PC-9 (cell line): Measurements from ENCODE around the gene EPB41L2. TPM values are rescaled to one million over a fixed set of nuclear protein-coding genes. Genes with fewer than 3 reads are reported as not detected.
A peak's percentile ranks its signal among the peaks of the same experiment; 100 is the strongest.

Experiments used
- BruUV-seq: library from RNA; stranded (reverse); fragments of 400-500 nt; replicated peaks from 2 replicates; lab custom pipeline; 2021; lab: Mats Ljungman, UMichigan
- CTCF ChIA-PET: fragments of 300-600 bp; sonication (Branson Sonifier 250); formaldehyde crosslinking; loops from one replicate; lab custom pipeline; 2022; ENCODE audit warnings: antibody characterized with exemption; lab: Charles Lee
- POLR2A ChIA-PET: fragments of 300-600 bp; sonication (Branson Sonifier 250); formaldehyde crosslinking; loops from one replicate; lab custom pipeline; 2022; ENCODE audit warnings: antibody characterized with exemption; ENCODE audit not compliant: unreplicated experiment; lab: Charles Lee
- DNase-seq, 2 experiments: peaks; one replicate each; pipeline versions ENCODE4 v3.0.0 to v3.0.0-alpha.2; 2015 to 2022; ENCODE audit warnings: mixed read lengths in 1 of 2
- H2AFZ ChIP-seq: fragments of 200-600 bp; sonication (generic); 2 replicates; pipeline ENCODE4 v1.8.1; 2017; ENCODE audit warnings: antibody characterized with exemption
- H3F3A ChIP-seq: fragments of 200-600 bp; sonication (generic); 2 replicates; pipeline ENCODE4 v1.8.1; 2017; ENCODE audit warnings: antibody characterized with exemption, mild to moderate bottlenecking, low read depth; ENCODE audit not compliant: insufficient read depth
- H3K27ac ChIP-seq: fragments of 200-600 bp; sonication (generic); 2 replicates; pipeline ENCODE4 v1.6.1; 2016; ENCODE audit warnings: mixed run types
- H3K27me3 ChIP-seq: fragments of 200-600 bp; sonication (generic); 2 replicates; pipeline ENCODE4 v1.6.1; 2016; ENCODE audit warnings: low read depth, mixed run types; ENCODE audit not compliant: insufficient read depth
- H3K36me3 ChIP-seq: fragments of 200-600 bp; sonication (generic); 2 replicates; pipeline ENCODE4 v1.6.1; 2016; ENCODE audit warnings: low read depth, mixed run types
- H3K4me1 ChIP-seq: fragments of 200-600 bp; sonication (generic); replicated peaks from 2 replicates; pipeline ENCODE4 v1.6.1; 2016; ENCODE audit warnings: mixed run types; ENCODE audit not compliant: insufficient read depth
- H3K4me2 ChIP-seq: fragments of 200-600 bp; sonication (generic); 2 replicates; pipeline ENCODE4 v1.6.1; 2017; ENCODE audit warnings: mixed run types
- H3K4me3 ChIP-seq: fragments of 200-600 bp; sonication (generic); 2 replicates; pipeline ENCODE4 v1.6.1; 2016; ENCODE audit warnings: mixed run types
- H3K79me2 ChIP-seq: fragments of 200-600 bp; sonication (generic); 2 replicates; pipeline ENCODE4 v1.6.1; 2017; ENCODE audit warnings: low read depth, mixed run types
- H3K9me2 ChIP-seq: fragments of 200-600 bp; sonication (generic); 2 replicates; pipeline ENCODE4 v1.8.1; 2017; ENCODE audit warnings: mild to moderate bottlenecking; ENCODE audit not compliant: insufficient read depth
- H3K9me3 ChIP-seq: fragments of 200-600 bp; sonication (generic); 2 replicates; pipeline ENCODE4 v1.8.1; 2016; ENCODE audit warnings: low read depth; ENCODE audit not compliant: insufficient read depth
- H4K20me1 ChIP-seq: fragments of 200-600 bp; sonication (generic); 2 replicates; pipeline ENCODE4 v1.8.1; 2017; ENCODE audit not compliant: insufficient read depth
- EZH2 ChIP-seq: fragments of 200-600 bp; sonication (generic); IDR thresholded peaks from 2 replicates; pipeline ENCODE4 v1.8.0; 2017; ENCODE audit warnings: antibody characterized with exemption, low read depth
- intact Hi-C: fragments of 100-400 bp; cut with micrococcal nuclease; formaldehyde crosslinking; loops from one replicate; pipeline ENCODE4 v1.10.0; 2022; ENCODE audit not compliant: unreplicated experiment
- total RNA-seq: library from RNA; stranded (reverse); gene quantifications from 2 replicates; pipeline ENCODE4 v1.2.3, GENCODE V29; 2021
- TF ChIP-seq, protein P1 (sequence below): fragments of 200-600 bp; sonication (generic); conservative IDR thresholded peaks from 2 replicates; pipeline ENCODE4 v1.6.1; 2017; ENCODE audit warnings: mixed run types, antibody characterized with exemption, mild to moderate bottlenecking, moderate library complexity

The EPB41L2 gene
- total RNA-seq, 1 experiment from 2014 or later: 67.4 TPM

DNA sequence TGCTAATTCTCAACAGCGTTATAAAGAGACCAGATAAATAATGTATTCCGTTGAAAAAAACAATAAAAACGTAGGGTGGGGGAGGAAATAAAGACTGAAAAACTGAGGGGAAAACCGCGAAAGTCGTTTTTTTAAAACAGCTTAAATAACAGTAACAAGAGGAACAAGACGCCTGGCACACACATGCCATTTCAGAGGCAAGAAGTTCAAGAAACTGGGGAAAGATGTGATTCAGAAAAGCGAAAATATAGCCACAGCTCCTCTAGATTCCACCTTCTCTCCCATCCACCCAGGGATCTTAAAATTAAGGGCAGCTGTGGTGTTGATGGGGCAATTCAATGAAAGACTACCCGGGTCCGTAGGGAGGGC lies 1.3 kb downstream of the EPB41L2 start:
- Histone ChIP-seq H3K9me3 (no peaks in the 10 kb centered on the region; the same call in 1 of the 2 replicates), H3K27me3 (no peaks in the 10 kb centered on the region), H3K9me2 (no peaks in the 10 kb centered on the region), H3K36me3 (no peaks in the 10 kb centered on the region), H2AFZ (no peak overlapping the region), H3F3A (peaks cover 18% of the 10 kb centered on the region; the same call in 1 of the 2 replicates), H3K4me1 (peaks cover 11% of the 10 kb centered on the region), H3K27ac (no peak overlapping the region), H3K4me2 (peak overlapping the region; percentile 92), H4K20me1 (no peaks in the 10 kb centered on the region), H3K4me3 (peak overlapping the region; percentile 61), H3K79me2 (peaks cover 17% of the 10 kb centered on the region; the same call in 1 of the 2 replicates)
- intact Hi-C loops: loop anchor here (2.0 kb wide), 2 partner anchors 41 to 177 kb away; no protein-coding TSS in a partner anchor
- ChIA-PET POLR2A (interaction anchor here (0.7 kb wide), 1 partner anchor 76 kb away, joined by 21 read pairs; no protein-coding TSS in a partner anchor), CTCF (interaction anchor here (0.6 kb wide), 1 partner anchor 94 kb away, joined by 4 read pairs; no protein-coding TSS in a partner anchor)
- DNase-seq: no peak
- BruUV-seq: no TSS peak
- TF ChIP-seq EZH2: no peak
- TF ChIP-seq, protein P1, sequence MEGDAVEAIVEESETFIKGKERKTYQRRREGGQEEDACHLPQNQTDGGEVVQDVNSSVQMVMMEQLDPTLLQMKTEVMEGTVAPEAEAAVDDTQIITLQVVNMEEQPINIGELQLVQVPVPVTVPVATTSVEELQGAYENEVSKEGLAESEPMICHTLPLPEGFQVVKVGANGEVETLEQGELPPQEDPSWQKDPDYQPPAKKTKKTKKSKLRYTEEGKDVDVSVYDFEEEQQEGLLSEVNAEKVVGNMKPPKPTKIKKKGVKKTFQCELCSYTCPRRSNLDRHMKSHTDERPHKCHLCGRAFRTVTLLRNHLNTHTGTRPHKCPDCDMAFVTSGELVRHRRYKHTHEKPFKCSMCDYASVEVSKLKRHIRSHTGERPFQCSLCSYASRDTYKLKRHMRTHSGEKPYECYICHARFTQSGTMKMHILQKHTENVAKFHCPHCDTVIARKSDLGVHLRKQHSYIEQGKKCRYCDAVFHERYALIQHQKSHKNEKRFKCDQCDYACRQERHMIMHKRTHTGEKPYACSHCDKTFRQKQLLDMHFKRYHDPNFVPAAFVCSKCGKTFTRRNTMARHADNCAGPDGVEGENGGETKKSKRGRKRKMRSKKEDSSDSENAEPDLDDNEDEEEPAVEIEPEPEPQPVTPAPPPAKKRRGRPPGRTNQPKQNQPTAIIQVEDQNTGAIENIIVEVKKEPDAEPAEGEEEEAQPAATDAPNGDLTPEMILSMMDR: no peak

DNA sequence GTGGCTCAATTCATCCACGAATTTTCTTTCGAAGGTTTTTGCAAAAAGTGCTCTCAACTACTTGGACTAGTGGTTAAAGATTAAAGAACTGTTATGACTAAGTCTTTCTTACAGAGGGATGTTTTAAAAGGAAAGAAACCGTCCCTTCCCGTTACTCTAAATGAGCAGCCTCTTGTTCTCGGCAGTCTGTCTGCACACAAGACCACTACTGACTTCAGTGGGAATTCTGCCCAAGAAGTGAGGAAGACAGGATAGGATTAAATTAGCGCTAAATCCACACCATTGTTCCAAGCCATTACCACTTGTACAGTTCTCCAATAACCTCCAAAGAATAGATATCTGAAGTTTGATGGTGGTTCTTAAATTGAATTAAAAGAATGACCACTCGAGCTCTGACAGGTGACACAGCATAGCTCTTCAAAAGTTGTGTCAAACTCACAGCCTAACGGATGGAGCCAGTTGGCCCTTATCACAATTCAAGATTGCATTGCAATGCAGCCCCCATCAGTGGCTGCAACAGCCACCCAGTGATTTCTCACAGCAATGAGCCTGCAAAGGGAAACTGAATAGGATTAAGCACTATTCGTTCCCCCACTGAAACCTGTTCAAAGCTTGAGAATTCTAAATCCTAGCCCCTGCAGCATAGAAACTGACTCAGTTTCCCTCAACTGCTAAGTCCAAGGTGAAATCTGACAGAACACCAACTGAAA lies 1.8 kb downstream of the EPB41L2 start:
- H3K79me2 ChIP-seq: peaks cover 17% of the 10 kb centered on the region; the same call in 1 of the 2 replicates
- no peaks in the 10 kb centered on the region for H3K27me3 ChIP-seq
- no peaks in the 10 kb centered on the region for H3K36me3 ChIP-seq
- peaks cover 11% of the 10 kb centered on the region for H3K4me1 ChIP-seq
- no peak for DNase-seq
- TF ChIP-seq EZH2: no peak
- TF ChIP-seq, protein P1: no peak
- TSS peak; percentile 58 for BruUV-seq
- POLR2A ChIA-PET: no interaction called here
- no peaks in the 10 kb centered on the region for H4K20me1 ChIP-seq
- H3F3A ChIP-seq: peaks cover 18% of the 10 kb centered on the region; the same call in 1 of the 2 replicates
- H3K4me3 ChIP-seq: peak overlapping the region; percentile 61; the same call in 1 of the 2 replicates
- CTCF ChIA-PET: no interaction called here
- peak overlapping the region; percentile 92 for H3K4me2 ChIP-seq
- H2AFZ ChIP-seq: no peak overlapping the region
- intact Hi-C loops: no loop called here
- peaks cover under 1% of the 10 kb centered on the region for H3K9me3 ChIP-seq
- H3K27ac ChIP-seq: no peak overlapping the region
- no peaks in the 10 kb centered on the region for H3K9me2 ChIP-seq

DNA sequence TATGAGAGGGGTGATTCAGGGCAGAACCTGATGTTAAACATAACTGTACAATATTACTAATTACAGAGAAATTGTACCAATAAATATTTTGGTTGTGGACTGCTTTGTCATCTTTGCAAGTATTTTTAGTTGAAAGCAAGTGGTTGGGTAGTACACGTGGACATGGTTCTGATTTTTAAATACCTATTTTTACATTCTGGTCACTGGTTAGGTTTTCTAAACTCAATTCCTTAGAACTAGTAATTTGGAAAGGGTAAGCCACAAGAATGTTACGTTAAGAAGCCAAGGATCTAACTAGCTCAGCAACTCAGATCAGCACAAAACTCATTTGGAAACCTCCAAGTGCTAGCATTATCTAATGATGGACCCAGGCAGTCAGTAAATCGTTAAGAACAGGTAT lies 2.7 kb downstream of the EPB41L2 start:
- Histone ChIP-seq H3K4me2 (no peak overlapping the region), H4K20me1 (no peaks in the 10 kb centered on the region), H3K27ac (no peak overlapping the region), H3K9me2 (no peaks in the 10 kb centered on the region), H3F3A (peaks cover 18% of the 10 kb centered on the region; the same call in 1 of the 2 replicates), H3K27me3 (no peaks in the 10 kb centered on the region), H3K4me3 (no peak overlapping the region), H3K4me1 (peaks cover 4% of the 10 kb centered on the region), H3K79me2 (peaks cover 17% of the 10 kb centered on the region; the same call in 1 of the 2 replicates), H3K9me3 (peaks cover 10% of the 10 kb centered on the region), H2AFZ (no peak overlapping the region), H3K36me3 (no peaks in the 10 kb centered on the region)
- ChIA-PET CTCF (no interaction called here), POLR2A (no interaction called here)
- TF ChIP-seq, protein P1: no peak
- TF ChIP-seq EZH2: no peak
- intact Hi-C loops: no loop called here
- no TSS peak for BruUV-seq
- no peak for DNase-seq
